GM12878 (cell line): Measurements from ENCODE around the gene BCL2L14. TPM values are rescaled to one million over a fixed set of nuclear protein-coding genes. Genes with fewer than 3 reads are reported as not detected.

ENCODE experiments used
- CBX3 ChIP-seq: fragments of 200-600 bp; sonication (generic); IDR thresholded peaks from 2 replicates; pipeline ENCODE4 v1.6.1; 2016; ENCODE audit warnings: low read depth, borderline replicate concordance
- CHD1 ChIP-seq: IDR thresholded peaks from 2 replicates; pipeline ENCODE4 v1.6.1; 2012; ENCODE audit warnings: low read depth, low read length, improper control_type of control experiment
- DPF2 ChIP-seq: fragments of 450-650 bp; IDR thresholded peaks from 2 replicates; pipeline ENCODE4 v1.6.1; 2017; ENCODE audit warnings: mild to moderate bottlenecking
- HSF1 ChIP-seq: fragments of 150-350 bp; IDR thresholded peaks from 2 replicates; pipeline ENCODE4 v1.6.1; 2014; ENCODE audit warnings: mild to moderate bottlenecking, low read depth, low read length
- NBN ChIP-seq: fragments of 450-650 bp; IDR thresholded peaks from 2 replicates; pipeline ENCODE4 v1.6.1; 2016
- SPI1 ChIP-seq: IDR thresholded peaks from 2 replicates; pipeline ENCODE4 v1.6.1; 2011; ENCODE audit warnings: low read depth, mild to moderate bottlenecking, low read length, moderate library complexity, borderline replicate concordance; ENCODE audit not compliant: insufficient read depth
- microRNA-seq: library from miRNA; unstranded; fragments of <30 nt; microRNA quantifications from one replicate; pipeline ENCODE4, GENCODE V29; 2018
- polyA plus RNA-seq, 11 experiments: library from polyadenylated mRNA; depleted of rRNA in 4 of 11; unstranded in 6 of 11; stranded (reverse) in 5 of 11; fragments of >200 nt; fragmentation: Nextera tagmentation in 4 of 11; fragmentation: Illumina TruSeq in 1 of 11; extraction: Ambion mirVana in 4 of 11; extraction: Trizol in 1 of 11; gene quantifications; 1 replicate in 1 of 11; 2 replicates in 10 of 11; pipeline versions ENCODE4 v1.2.1 to v1.2.3, GENCODE V29; 2011 to 2016; ENCODE audit warnings: inconsistent platforms in 2 of 11, missing spikeins in 2 of 11, low read depth in 1 of 11
- total RNA-seq, 4 experiments: library from RNA; depleted of rRNA in 3 of 4; stranded (reverse); fragments of >200 nt in 3 of 4; fragmentation: Illumina TruSeq in 1 of 4; extraction: Trizol in 1 of 4; gene quantifications; 2 replicates each; pipeline versions ENCODE4 v1.2.1 to v1.2.3, GENCODE V29; 2013 to 2021
- TF ChIP-seq, protein P1 (sequence below): fragments of 450-650 bp; IDR thresholded peaks from 2 replicates; pipeline ENCODE4 v1.6.1; 2017; ENCODE audit warnings: low read depth, mild to moderate bottlenecking, moderate library complexity
- TF ChIP-seq, protein P2 (sequence below): fragments of 450-650 bp; IDR thresholded peaks from 2 replicates; pipeline ENCODE4 v1.6.1; 2017; ENCODE audit warnings: mild to moderate bottlenecking, low read depth, inconsistent platforms; ENCODE audit not compliant: poor library complexity, severe bottlenecking

BCL2L14 gene
- total and polyA plus RNA-seq, 10 of the 15 experiments (the other 5 are each of a cell fraction or from before 2014, with no cell fraction given): 0.59 to 2.5 (median 0.90) TPM

- no peak for TF ChIP-seq HSF1
- no peak for TF ChIP-seq NBN
- TF ChIP-seq CHD1: no peak
- no peak for TF ChIP-seq SPI1
- TF ChIP-seq, protein P1, sequence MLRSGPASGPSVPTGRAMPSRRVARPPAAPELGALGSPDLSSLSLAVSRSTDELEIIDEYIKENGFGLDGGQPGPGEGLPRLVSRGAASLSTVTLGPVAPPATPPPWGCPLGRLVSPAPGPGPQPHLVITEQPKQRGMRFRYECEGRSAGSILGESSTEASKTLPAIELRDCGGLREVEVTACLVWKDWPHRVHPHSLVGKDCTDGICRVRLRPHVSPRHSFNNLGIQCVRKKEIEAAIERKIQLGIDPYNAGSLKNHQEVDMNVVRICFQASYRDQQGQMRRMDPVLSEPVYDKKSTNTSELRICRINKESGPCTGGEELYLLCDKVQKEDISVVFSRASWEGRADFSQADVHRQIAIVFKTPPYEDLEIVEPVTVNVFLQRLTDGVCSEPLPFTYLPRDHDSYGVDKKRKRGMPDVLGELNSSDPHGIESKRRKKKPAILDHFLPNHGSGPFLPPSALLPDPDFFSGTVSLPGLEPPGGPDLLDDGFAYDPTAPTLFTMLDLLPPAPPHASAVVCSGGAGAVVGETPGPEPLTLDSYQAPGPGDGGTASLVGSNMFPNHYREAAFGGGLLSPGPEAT: no peak
- TF ChIP-seq, protein P2, sequence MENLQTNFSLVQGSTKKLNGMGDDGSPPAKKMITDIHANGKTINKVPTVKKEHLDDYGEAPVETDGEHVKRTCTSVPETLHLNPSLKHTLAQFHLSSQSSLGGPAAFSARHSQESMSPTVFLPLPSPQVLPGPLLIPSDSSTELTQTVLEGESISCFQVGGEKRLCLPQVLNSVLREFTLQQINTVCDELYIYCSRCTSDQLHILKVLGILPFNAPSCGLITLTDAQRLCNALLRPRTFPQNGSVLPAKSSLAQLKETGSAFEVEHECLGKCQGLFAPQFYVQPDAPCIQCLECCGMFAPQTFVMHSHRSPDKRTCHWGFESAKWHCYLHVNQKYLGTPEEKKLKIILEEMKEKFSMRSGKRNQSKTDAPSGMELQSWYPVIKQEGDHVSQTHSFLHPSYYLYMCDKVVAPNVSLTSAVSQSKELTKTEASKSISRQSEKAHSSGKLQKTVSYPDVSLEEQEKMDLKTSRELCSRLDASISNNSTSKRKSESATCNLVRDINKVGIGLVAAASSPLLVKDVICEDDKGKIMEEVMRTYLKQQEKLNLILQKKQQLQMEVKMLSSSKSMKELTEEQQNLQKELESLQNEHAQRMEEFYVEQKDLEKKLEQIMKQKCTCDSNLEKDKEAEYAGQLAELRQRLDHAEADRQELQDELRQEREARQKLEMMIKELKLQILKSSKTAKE: no peak
- TF ChIP-seq DPF2: no peak
- no peak for TF ChIP-seq CBX3
Observed at GRCh38 chr12:12147111-12147510, 76.4 kb downstream of the BCL2L14 start (continued).

Small RNAs within 50 kb of the gene (microRNA-seq; reads per million reads assigned to microRNA genes)
- not detected for gene MIR1244-4

Other genes with a start within 250 kb of the BCL2L14 start
- 10.9 and 14.9 TPM in 2 replicates for gene LRP6, start 196.1 kb downstream of the BCL2L14 start, total RNA-seq (2014; rRNA removed)
- gene LRP6, start 196.1 kb downstream of the BCL2L14 start, total RNA-seq (2014; rRNA removed; fragmentation: Illumina TruSeq; extraction: Trizol): 6.8 and 7.1 TPM in 2 replicates
- gene LRP6, start 196.1 kb downstream of the BCL2L14 start, total RNA-seq (2021): 9.0 and 9.4 TPM in 2 replicates
- gene LRP6, start 196.1 kb downstream of the BCL2L14 start, polyA plus RNA-seq (2011; rRNA removed): 1.5 and 1.6 TPM in 2 replicates
- 6.1 TPM in 2 replicates for gene LRP6, start 196.1 kb downstream of the BCL2L14 start, polyA plus RNA-seq (2014; fragmentation: Illumina TruSeq; extraction: Trizol)
- 1 to 10 TPM; 1.5 to 8.4 TPM for gene LRP6, start 196.1 kb downstream of the BCL2L14 start, polyA plus RNA-seq (2014; fragmentation: Nextera tagmentation; extraction: Ambion mirVana)
- 5.5 and 5.7 TPM in 2 replicates for gene LRP6, start 196.1 kb downstream of the BCL2L14 start, polyA plus RNA-seq (2014; rRNA removed)
- gene LRP6, start 196.1 kb downstream of the BCL2L14 start, polyA plus RNA-seq (2016; fragmentation: Nextera tagmentation; extraction: Ambion mirVana): 1 to 10 TPM; 6.0 to 6.1 TPM